ENCODE data around the gene ESPNL. TPM values are rescaled to one million over a fixed set of nuclear protein-coding genes. Genes with fewer than 3 reads are reported as not detected.

Gene ESPNL
- total RNA-seq, 1 experiment from 2014 or later, result 1.1 TPM

GRCh38 chr2:238069021-238069709, 31.0 kb upstream of the ESPNL start:
- H3K9me3 Mint-ChIP-seq, result no peaks in the 10 kb centered on the region
- ChIA-PET POLR2A (interaction anchor here (1.2 kb wide), 1 partner anchor 9 kb away, joined by 4 read pairs; the partner anchor contains the start of gene SCLY), CTCF (no interaction called here)
- DNase-seq (ENCODE audit: low spot score) (no peak), ATAC-seq (no peak)
- no peaks in the 10 kb centered on the region for H3K4me1 Mint-ChIP-seq
- no peak overlapping the region for H3K4me3 Mint-ChIP-seq
- H3K36me3 Mint-ChIP-seq, result peaks cover 71% of the 10 kb centered on the region
- H3K27ac Mint-ChIP-seq, result no peak overlapping the region
- TF ChIP-seq MXD4 (CRISPR knock-in tag; IDR thresholded peaks at IDR 0.05; ENCODE audit: borderline replicate concordance), result no peak
- TF ChIP-seq KAT7 (CRISPR knock-in tag; IDR thresholded peaks at IDR 0.05; ENCODE audit: borderline replicate concordance), result no peak
- no peak for TF ChIP-seq ZBTB21 (CRISPR knock-in tag; IDR thresholded peaks at IDR 0.05; ENCODE audit: borderline replicate concordance)
- no peak for TF ChIP-seq PREB (CRISPR knock-in tag; IDR thresholded peaks at IDR 0.05; ENCODE audit: borderline replicate concordance)
- no peak for TF ChIP-seq E2F1 (CRISPR knock-in tag; IDR thresholded peaks at IDR 0.05)
- no peak for TF ChIP-seq EMX1 (CRISPR knock-in tag; IDR thresholded peaks at IDR 0.05)
- TF ChIP-seq NFATC4 (CRISPR knock-in tag; IDR thresholded peaks at IDR 0.05), result no peak
- TF ChIP-seq SMAD3 (CRISPR knock-in tag; IDR thresholded peaks at IDR 0.05; ENCODE audit: borderline replicate concordance), result no peak
- no peaks in the 10 kb centered on the region for H3K27me3 Mint-ChIP-seq (ENCODE audit: low read depth)

- H3K4me3 Mint-ChIP-seq, result no peak overlapping the region
- POLR2A ChIA-PET, result interaction anchor here (1.2 kb wide), 1 partner anchor 9 kb away, joined by 4 read pairs; the partner anchor contains the start of gene SCLY
- no peak for DNase-seq (ENCODE audit: low spot score)
- CTCF ChIA-PET, result no interaction called here
- H3K27ac Mint-ChIP-seq, result no peak overlapping the region
- ATAC-seq, result no peak
- no peaks in the 10 kb centered on the region for H3K4me1 Mint-ChIP-seq
- no peaks in the 10 kb centered on the region for H3K27me3 Mint-ChIP-seq (ENCODE audit: low read depth)
- TF ChIP-seq NR3C1 (CRISPR knock-in tag; conservative IDR thresholded peaks at IDR 0.05; ENCODE audit: low read depth) (no peak), JAZF1 (CRISPR knock-in tag; IDR thresholded peaks at IDR 0.05) (no peak), ATF3 (CRISPR knock-in tag; conservative IDR thresholded peaks at IDR 0.05) (no peak), CREB1 (CRISPR knock-in tag; IDR thresholded peaks at IDR 0.05) (no peak), NR2C2 (CRISPR knock-in tag; IDR thresholded peaks at IDR 0.05) (no peak), TEAD4 (CRISPR knock-in tag; IDR thresholded peaks at IDR 0.05) (no peak), USF2 (CRISPR knock-in tag; IDR thresholded peaks at IDR 0.05) (no peak), MLX (CRISPR knock-in tag; IDR thresholded peaks at IDR 0.05) (no peak), ZBTB43 (CRISPR knock-in tag; IDR thresholded peaks at IDR 0.05) (no peak), CBFB (CRISPR knock-in tag; IDR thresholded peaks at IDR 0.05; ENCODE audit: low read depth) (no peak), RELA (CRISPR knock-in tag; IDR thresholded peaks at IDR 0.05; ENCODE audit: borderline replicate concordance) (no peak), EMX1 (CRISPR knock-in tag; IDR thresholded peaks at IDR 0.05) (no peak), FOXK1 (CRISPR knock-in tag; IDR thresholded peaks at IDR 0.05) (no peak)
- H3K9me3 Mint-ChIP-seq, result no peaks in the 10 kb centered on the region
- H3K36me3 Mint-ChIP-seq, result peaks cover 71% of the 10 kb centered on the region
Observed at GRCh38 chr2:238069877-238070276, 30.3 kb upstream of the ESPNL start.

Data from WTC11 (cell line).